GM19455 (cell line): ENCODE data around the gene RAE1.

ENCODE experiments used
- ATAC-seq: cut with Tn5 transposase; IDR thresholded peaks from one replicate; pipeline ENCODE4 v1.9.1; 2021; ENCODE audit not compliant: unreplicated experiment

The RAE1 gene

DNA sequence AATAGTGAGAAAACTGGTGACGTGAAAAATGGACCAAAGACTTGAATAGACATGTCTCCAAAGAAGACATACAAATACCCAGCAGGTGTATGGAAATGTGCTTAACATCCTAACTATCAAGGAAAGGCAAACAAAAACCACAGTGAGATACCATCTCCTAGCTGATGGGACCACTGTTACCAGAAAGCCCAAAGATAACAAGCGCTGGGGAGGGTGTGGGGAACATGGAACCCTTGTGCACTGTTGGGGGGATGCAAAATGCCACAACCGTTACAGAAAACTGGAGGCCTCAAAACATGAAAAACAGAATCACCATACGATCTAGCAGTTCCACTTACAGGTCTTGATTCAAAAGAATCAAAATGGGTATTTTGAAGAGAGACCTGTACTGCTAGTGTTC is 20.3 kb downstream of the RAE1 start:
- no peak for ATAC-seq

DNA sequence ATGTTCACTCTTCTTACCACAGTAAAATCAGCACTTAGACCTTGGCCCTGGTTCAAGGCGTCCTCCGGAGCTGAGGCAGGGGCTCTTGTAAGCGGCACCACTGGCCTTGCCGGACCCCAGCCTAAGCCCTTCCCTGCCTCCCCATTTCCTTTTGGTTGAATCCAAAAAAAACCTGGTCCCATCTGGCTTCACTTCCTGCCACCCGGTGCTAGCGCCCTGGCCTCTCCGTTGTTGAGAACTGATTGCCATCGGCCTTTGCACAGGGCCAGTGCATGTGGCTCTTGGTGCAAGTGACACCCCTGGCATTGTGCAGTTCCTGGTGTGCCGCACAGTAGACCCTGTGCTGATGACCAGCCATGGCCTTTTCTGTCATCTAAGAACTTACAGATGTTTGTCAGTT is 21.1 kb downstream of the RAE1 start:
- no peak for ATAC-seq

DNA sequence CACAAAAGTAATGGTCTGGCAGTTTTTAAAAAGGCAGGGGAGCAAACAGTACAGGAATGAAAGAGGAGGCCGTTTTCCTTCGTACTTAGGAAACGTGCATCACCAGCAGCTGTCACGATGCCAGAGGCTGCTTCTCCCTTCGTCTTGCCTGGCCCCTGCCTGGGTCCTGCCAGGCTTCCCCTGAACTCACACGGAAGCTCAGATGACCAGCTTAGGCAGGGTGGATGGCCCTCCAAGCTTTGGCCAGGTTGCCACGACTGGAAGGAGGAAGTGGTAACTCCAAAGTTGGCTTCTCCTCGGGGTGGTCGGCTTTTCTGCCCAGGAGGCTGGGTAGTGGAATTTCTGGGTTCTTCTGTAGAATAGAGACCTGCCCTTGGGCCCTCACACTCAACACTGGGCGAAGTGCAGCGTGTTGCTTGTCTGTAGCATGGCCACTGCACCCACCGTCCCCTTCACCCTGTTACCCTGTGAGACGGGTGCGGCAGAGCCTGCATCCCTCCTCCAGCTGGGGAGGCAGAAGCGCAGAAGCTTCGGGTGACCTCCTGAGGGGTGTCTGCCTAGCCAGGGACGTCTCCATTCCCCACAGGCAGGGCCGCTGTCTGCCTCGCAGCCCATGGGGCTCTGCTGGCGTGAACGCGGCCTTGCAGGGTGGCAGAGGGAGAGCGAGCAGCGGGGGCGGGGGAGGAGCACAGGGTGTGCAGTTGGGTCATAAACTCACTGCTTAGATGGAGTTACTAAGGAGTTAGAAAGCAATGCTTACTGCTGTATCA is 21.7 kb downstream of the RAE1 start:
- no peak for ATAC-seq

DNA sequence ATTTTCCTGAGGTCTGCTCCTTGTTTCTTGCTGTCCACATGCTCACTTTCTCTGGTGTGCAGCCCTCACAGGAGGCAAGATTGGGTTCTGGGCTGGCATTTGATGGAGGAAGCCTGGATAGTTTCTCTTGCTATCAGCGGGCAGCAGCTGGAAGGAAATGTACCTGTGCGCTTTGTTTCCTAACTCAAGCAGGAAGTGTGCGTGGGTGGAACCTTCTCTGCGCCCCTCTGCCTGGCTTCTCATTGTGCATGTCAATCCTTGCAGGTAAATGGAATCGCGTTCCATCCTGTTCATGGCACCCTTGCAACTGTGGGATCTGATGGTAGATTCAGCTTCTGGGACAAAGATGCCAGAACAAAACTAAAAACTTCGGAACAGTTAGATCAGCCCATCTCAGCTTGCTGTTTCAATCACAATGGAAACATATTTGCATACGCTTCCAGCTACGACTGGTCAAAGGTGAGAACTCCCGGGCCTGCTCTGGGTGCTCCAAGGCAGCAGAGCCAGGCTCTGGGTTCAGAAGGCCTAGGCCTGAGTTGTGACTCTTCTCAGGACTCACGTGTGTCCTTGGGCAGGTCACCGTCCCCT is 23.4 kb downstream of the RAE1 start:
- ATAC-seq, result no peak

DNA sequence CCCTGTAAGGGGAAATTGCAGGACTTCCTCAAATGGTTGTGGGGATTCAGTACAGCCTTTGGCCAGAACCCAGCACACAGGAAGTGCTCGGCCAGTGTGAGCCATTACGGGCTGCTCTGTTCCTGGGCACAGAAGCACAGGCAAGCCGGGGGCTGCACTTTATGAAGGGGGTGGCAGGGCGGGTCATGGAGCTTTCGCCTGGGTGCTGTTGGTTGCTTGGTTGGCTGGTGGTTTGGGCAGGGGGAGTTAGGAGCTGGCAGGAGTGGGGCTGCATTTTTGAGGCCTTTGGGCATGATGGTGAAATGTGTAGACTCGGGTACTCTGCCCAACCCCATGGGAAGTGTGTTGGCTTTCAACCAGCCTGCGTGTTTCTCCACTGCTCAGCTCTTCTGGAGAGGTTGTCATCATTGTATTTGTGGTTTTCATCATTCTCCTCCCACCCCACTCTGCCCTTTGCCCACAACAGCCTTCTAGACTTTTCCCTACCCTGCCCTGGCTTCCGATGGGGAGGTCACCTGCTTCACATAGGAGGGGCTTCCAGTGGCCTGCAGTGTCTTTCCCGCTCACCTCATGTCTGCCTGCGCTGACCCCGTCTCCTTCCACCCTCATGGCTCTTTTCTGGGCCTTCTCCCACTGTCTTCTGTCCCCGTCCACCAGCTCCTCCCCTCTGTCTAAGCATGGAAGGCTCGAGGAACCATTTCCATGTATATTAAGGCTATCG is 24.0 kb downstream of the RAE1 start:
- no peak for ATAC-seq

DNA sequence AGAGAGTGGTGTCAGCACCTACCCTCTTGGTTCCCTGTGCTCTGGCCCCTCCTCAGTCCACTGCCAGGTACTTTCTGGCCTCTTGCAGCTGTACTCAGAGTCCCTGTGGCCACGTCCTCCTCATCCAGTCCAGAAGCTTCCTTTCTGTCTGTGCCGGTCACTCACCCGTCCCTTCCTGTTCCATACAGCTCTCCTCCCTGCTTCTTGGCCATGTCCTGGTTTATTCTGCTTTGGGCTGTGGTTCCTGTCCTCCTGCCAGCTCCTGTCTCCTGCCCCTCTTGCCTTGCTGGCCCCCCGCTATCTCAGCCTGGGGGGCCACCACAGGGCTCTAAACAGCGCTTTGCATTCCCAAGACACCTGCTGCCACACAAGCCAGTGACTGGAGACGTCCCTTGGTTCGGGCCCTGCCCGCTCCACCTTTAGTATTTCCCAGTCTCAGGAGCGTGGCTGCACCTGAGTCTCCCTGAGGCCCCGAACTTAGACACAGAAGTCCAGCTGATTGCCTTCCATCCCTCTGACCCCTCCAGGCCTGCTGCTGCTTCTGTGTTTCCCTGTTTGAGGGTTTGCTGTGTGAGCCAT is 24.7 kb downstream of the RAE1 start:
- no peak for ATAC-seq

DNA sequence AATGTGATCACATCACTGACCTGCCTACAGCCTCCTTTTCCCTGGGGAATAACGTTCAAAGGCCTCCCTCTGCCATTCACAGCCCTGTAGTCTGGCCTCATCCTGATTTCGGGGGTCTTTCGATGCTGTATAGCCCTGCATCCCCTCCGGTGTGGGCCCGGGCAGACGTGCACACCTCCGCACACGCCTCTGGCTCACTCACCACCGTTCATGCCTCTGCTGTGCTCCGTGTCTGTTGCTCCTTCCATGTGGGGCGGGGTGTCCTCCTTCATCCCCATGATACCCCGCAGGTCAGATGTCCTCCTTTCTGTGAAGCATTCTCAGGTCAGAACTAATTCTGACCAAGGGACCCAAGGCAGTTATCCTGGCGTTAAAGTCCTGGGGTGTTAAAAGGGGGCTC is 26.3 kb downstream of the RAE1 start:
- ATAC-seq, result no peak

DNA sequence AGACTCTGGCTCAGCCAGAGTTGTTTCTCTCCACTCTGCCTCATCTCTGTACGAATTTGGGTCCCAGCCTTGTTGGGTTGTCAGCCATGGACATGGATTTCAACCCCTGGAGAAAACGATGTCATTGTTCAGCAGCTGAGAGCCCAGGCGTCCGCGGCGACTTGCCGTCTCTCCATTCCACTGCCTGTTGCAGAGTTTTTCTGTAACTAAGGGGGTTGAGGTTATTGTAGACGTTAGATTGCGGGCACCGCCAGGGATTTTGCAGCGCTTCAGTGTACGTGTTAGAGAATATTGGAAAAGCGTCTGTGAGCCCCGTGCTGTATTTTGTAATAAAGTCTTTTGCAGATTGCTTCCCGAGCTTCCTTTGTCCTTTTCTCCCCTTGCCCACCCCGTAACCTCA is 27.1 kb downstream of the RAE1 start:
- no peak for ATAC-seq

DNA sequence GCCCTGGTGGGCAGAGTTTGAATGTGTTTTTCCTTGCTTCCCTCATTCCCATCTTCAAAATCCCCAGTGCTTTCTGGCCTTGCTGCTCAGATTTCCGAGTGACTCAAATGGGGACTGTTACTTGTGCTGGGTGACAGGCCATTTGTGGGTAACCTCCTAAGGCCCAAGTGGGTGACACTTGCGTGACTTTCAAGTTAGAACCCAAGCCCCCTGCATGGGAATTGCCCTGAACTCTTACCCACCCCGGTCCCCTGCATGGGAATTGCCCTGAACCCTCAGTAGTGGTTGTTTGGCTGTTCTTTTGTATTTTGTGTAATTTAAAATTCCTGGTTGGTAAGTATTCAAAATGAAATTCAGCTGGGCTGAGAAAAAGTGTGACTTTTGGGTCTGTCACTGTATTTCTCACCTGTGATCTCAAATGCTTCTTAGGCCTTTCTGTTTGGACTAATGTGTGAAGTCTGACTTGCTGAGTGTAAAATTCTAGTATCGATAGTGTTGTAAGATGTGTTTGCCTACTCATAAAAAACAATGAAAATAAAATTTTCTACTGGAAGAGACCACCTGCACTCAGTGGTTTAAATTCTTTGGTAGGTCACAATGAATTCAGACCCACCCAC is 27.7 kb downstream of the RAE1 start:
- no peak for ATAC-seq

DNA sequence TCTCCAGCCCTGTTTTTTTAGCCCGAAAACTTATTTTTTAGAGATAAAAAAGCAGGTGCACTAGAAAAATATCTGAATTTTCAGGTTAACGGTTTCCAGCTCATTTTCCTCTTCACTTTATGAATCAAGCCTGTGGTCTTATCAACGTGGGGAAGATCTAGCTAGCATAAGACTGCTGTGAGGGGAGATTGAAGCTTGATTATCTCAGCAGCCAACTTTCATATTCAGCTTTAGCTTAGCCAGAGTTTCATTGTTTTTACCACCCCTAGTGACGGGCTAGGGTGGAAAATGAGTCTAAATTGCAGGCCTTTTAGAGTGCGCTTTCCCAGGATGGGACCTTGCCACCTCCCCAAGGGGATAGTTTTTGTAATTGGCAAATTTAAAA is 28.2 kb downstream of the RAE1 start:
- ATAC-seq, result no peak

DNA sequence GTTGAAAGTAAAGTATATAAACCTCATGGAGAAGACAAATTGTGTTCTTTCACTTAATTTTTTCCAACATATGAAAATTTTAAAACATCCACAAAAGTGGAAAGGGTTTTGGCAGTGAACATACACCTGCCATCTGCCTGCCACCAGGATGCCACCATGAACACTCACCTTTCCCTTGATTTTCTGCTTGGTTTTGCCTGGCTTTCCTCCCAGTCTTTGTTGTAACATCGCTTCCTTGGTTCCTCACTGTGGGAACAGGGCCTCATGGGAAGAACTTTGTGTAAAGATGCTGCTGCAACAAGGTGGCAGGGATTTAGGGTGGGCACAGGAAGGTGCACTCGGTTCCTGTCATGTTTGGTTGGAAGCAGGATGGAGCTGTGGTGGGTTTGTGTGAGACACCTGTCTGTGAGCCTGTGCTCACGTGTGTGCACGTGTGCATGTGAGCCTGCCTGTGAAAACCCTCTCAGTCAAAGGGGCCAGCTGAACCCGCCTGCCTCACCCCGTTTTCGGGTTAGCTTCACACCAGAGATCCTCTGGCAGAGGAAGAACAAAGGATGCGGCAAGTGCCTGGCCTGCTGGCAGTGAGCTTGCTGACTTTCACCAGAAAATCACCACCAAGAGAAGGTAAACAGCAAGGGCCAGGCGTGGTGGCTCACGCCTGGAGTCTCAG is 29.2 kb downstream of the RAE1 start:
- ATAC-seq, result no peak

DNA sequence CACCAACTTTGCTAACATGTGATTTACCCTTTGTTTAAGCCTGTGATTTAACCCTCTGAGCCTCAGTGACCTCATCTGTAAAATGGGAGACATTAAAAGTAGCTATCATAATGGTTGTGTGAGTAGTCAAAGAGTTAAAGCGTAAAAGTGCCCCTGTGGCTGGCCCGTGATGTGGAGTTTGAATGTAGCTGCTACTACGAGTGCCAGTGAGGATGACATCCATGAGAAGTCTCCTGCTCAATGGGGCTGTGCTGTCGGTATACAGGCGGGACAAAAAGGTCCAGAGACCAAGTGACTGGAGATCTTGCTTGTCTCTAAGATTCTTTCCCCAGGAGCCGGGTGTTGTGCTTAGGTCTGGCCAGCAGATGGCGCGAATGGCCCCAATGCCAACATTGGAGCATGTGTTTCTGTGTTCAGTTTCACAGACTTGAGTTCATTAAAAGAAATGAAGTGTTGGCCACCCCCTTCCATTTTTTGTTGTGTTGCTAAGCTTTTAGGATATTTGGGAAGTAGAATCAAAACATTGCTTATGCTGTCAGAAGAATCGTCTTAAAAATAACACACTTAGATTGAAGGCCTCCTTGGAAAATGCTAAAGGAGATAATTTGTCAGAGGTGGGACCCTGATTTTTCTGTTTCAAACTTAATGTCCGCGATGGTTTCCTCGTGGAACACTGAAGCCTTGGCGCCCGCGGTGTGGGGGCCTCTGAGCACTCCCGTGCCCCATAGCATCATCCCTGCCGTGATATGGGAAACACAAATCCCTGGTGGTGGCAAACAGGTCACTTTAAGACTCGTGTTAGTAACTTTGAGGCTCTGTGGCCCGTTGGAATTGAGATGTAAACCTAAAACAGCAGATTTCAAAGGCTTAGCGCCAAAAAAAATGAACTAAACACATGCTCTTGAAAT is 30.8 kb downstream of the RAE1 start:
- no peak for ATAC-seq

DNA sequence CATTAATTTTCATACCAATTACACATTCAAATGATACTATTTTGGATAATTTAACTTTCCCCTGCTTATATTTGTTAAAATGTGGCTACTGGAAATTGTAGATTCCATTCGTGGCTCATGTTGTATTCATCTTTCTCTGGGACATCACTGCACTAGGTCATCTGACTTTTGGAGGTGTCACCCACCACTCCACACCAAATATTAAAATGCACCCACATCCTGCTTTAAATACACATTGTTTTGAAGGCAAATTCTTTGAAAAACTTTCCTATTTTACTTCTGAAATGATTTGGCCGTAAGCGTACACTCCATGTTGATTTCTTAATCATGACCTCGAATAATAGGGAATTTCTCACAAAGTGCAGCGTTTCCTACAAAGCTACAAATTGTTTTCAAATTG is 31.5 kb downstream of the RAE1 start:
- no peak for ATAC-seq

DNA sequence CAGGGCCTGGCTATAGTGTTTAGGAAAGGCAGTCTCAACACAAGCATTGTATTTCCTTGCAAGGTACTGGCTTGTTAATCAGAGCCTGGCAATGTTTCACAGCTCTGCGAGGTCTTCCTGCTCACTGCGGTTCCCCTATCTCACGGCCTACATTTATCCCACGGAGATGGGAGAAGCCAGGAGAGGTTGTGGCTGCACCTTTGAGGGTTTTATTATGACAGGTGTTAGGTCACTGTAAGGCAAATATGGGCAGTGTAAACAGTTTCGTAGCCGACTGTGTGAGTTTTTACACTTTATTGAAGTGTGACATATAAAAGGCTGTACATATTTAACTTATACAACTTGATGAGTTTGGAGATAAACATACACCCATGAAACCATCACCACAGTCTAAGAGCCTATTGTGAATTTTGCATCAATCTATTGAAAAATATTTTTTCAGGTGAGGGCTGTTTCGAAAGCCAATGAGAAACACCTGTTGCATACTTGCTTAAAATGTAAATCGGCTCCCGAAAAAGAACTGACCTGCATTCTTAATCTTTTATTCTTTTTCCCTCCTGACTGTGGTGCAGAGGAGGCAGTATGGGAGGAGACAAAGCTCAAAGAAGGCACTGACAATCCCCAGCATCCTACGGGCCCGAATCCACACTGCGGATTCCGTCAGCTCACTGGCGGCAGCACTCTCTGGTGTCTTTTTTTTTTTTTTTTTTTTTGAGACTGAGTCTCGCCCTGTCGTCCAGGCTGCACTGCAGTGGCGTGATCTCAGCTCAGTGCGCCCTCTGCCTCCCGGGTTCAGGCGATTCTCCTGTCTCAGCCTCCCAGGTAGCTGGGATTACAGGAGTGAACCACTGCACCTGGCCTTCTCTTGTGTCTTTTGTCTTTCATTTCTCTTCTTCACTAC is 32.6 kb downstream of the RAE1 start:
- no peak for ATAC-seq

DNA sequence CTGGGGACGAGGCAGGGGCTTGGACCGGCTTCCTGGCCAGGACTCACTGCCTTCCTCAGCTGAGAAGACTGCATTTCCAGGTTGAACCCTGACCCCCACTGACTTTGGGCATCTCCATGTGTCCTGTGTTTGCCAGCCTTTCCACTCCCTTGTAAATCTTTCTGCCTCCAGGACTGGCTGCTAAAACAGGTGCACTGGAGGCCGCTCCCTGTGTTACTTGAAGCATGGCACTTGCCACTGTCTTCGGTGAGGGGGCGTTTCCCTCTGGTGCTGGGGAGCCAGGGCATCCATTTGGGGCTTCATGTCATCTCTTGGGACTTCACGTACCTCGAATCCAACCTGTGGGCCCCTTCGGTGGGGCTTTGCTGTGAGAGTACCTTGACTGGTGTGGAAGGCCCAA is 33.4 kb downstream of the RAE1 start:
- ATAC-seq, result no peak

DNA sequence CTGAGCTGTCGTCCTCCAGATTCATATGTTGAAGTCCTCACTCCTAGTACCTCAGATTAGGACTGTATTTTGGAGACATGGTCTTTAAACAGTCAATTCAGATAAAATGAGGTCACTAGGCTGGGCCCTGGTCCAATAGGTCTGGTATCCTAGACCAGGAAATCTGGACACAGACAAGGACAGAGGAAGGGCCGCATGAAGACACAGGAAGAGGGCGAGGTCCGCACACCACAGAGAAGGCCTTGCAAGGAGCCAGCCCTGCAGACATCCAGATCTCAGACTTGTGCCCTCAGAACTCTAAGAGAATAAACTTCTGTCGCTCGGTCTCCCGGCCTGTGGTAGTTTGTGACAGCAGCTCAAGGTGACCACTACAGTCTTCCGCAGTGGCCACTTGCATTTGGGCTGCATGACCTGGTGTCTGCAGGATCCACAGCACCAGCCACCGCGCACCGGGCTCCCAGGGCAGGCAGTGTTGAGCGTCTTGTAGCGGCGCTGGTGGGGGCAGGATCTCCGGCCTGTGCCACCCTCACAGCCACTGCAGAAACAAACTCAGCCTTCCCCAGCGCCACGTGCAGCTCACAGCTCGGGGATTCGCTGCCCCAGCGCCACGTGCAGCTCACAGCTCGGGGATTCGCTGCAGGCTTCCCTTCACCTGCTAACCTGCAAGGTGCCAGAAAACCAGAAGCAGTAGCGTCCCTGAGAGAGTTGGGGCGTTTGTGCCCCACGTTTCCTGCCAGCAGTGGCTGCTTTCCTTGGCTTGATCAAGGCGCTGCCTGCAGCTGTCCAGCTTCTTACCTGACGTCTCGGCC is 34.1 kb downstream of the RAE1 start:
- no peak for ATAC-seq

DNA sequence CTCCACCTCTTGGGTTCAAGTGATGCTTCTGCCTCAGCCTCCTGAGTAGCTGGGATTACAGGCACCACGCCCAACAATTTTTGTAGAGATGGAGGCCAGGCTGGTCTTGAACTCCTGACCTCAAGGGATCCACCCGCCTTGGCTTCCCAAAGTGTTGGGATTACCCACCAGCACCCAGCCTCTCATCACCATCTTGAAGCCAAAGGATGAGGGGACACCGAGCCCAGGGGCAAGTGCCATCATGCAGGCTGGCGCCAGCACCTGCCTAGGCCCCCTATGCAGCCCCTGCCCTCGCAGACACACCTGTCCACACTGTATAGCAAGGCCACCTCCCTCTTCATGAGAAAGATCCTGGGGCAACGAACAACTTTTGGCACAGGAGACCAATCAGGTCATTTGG is 34.9 kb downstream of the RAE1 start:
- ATAC-seq, result no peak

DNA sequence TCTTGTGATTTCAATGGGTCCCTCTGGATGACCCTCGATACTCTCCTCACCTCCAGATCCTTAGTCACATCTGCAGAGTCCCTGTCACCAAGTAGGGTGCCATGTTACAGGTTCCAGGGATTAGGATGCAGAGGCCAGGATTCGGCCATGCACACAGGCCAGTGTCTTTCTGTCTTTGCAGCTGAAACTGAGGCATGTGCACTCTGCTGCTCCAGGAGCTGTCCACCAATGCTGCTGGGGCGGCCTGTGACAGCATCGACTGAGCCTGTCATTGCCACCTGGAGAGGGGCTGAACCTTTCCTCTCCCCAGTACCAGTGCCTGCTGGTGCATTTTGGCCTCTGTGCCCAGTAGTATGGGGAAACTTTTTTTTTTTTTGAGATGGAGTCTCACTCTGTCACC is 35.7 kb downstream of the RAE1 start:
- ATAC-seq, result no peak
